Measurements from ENCODE around the gene ERN1. TPM values are rescaled to one million over a fixed set of nuclear protein-coding genes. Genes with fewer than 3 reads are reported as not detected.
"Not testable (repeated sequence)": the region's sequence is repeated elsewhere in the genome, so short reads cannot be mapped to it uniquely, and the experiment has no call there.

ERN1 gene
- total RNA-seq, 2 experiments from 2014 or later, result 13.0 to 17.9 TPM

GRCh38 chr17:64007838-64008282 is 122.1 kb downstream of the ERN1 start:
- H3K27me3 Mint-ChIP-seq (ENCODE audit: low read depth), result no peaks in the 10 kb centered on the region
- no peaks in the 10 kb centered on the region for H3K9me3 Mint-ChIP-seq (ENCODE audit: insufficient read depth)
- ATAC-seq, result no peak
- H3K36me3 Mint-ChIP-seq (ENCODE audit: low read depth), result peaks cover 36% of the 10 kb centered on the region
- H3K4me1 Mint-ChIP-seq (ENCODE audit: low read depth), result peaks cover 32% of the 10 kb centered on the region
- DNase-seq, result no peak
- ChIA-PET CTCF (interaction anchor here (1.7 kb wide), 1 partner anchor 18 kb away, joined by 7 read pairs; no protein-coding TSS in a partner anchor), POLR2A (no interaction called here)
- H3K27ac Mint-ChIP-seq, result no peak overlapping the region
- no peak overlapping the region for H3K4me3 Mint-ChIP-seq

GRCh38 chr17:64007089-64007837 is 122.7 kb downstream of the ERN1 start:
- peaks cover 32% of the 10 kb centered on the region for H3K4me1 Mint-ChIP-seq (ENCODE audit: low read depth)
- H3K27me3 Mint-ChIP-seq (ENCODE audit: low read depth); H3K4me3 Mint-ChIP-seq; DNase-seq; H3K9me3 Mint-ChIP-seq (ENCODE audit: insufficient read depth); H3K27ac Mint-ChIP-seq; ATAC-seq: not testable (repeated sequence)
- ChIA-PET POLR2A (interaction anchor here (0.6 to 1.0 kb wide), 2 partner anchors 14 to 31 kb away, joined by 3 read pairs; no protein-coding TSS in a partner anchor), CTCF (interaction anchor here (1.3 to 1.7 kb wide), 2 partner anchors 10 to 19 kb away, joined by 3 to 7 read pairs; no protein-coding TSS in a partner anchor)
- peaks cover 36% of the 10 kb centered on the region for H3K36me3 Mint-ChIP-seq (ENCODE audit: low read depth)

GRCh38 chr17:64006361-64007088 is 123.4 kb downstream of the ERN1 start:
- Mint-ChIP-seq H3K27ac (no peak overlapping the region), H3K27me3 (ENCODE audit: low read depth) (no peaks in the 10 kb centered on the region), H3K36me3 (ENCODE audit: low read depth) (peaks cover 31% of the 10 kb centered on the region), H3K4me3 (no peak overlapping the region), H3K4me1 (ENCODE audit: low read depth) (peaks cover 28% of the 10 kb centered on the region), H3K9me3 (ENCODE audit: insufficient read depth) (no peaks in the 10 kb centered on the region)
- DNase-seq (no peak), ATAC-seq (no peak)
- POLR2A ChIA-PET, result interaction anchor here (0.6 to 1.0 kb wide), 3 partner anchors 10 to 30 kb away, joined by 3 read pairs; no protein-coding TSS in a partner anchor
- CTCF ChIA-PET, result interaction anchor here (1.2 to 1.7 kb wide), 3 partner anchors 10 to 22 kb away, joined by 3 to 7 read pairs (median 5); no protein-coding TSS in a partner anchor

GRCh38 chr17:64005734-64006167 is 124.2 kb downstream of the ERN1 start:
- Mint-ChIP-seq H3K36me3 (ENCODE audit: low read depth) (peaks cover 28% of the 10 kb centered on the region), H3K9me3 (ENCODE audit: insufficient read depth) (no peaks in the 10 kb centered on the region), H3K27ac (peak overlapping the region; percentile 36), H3K4me3 (no peak overlapping the region), H3K27me3 (ENCODE audit: low read depth) (no peaks in the 10 kb centered on the region), H3K4me1 (ENCODE audit: low read depth) (peaks cover 28% of the 10 kb centered on the region)
- ATAC-seq (no peak), DNase-seq (no peak)
- ChIA-PET POLR2A (interaction anchor here (0.8 to 0.9 kb wide), 2 partner anchors 11 to 14 kb away, joined by 3 to 4 read pairs; no protein-coding TSS in a partner anchor), CTCF (interaction anchor here (0.9 to 1.3 kb wide), 4 partner anchors 11 to 23 kb away, joined by 3 to 5 read pairs (median 4); no protein-coding TSS in a partner anchor)

GRCh38 chr17:64004903-64005733 is 124.8 kb downstream of the ERN1 start:
- H3K9me3 Mint-ChIP-seq (ENCODE audit: insufficient read depth), result no peaks in the 10 kb centered on the region
- H3K27me3 Mint-ChIP-seq (ENCODE audit: low read depth), result no peaks in the 10 kb centered on the region
- ChIA-PET POLR2A (interaction anchor here (0.7 to 0.9 kb wide), 2 partner anchors 15 to 16 kb away, joined by 3 to 4 read pairs; no protein-coding TSS in a partner anchor), CTCF (interaction anchor here (0.9 to 1.4 kb wide), 4 partner anchors 14 to 85 kb away, joined by 3 to 5 read pairs (median 4); no protein-coding TSS in a partner anchor)
- H3K4me3 Mint-ChIP-seq, result no peak overlapping the region
- H3K36me3 Mint-ChIP-seq (ENCODE audit: low read depth), result peaks cover 23% of the 10 kb centered on the region
- H3K27ac Mint-ChIP-seq, result peak overlapping the region; percentile 36
- peaks cover 28% of the 10 kb centered on the region for H3K4me1 Mint-ChIP-seq (ENCODE audit: low read depth)
- DNase-seq (no peak), ATAC-seq (no peak)

- no peak overlapping the region for H3K4me3 Mint-ChIP-seq
- H3K27ac Mint-ChIP-seq, result no peak overlapping the region
- POLR2A ChIA-PET, result no interaction called here
- peaks cover 26% of the 10 kb centered on the region for H3K4me1 Mint-ChIP-seq (ENCODE audit: low read depth)
- ATAC-seq (no peak), DNase-seq (no peak)
- no peaks in the 10 kb centered on the region for H3K27me3 Mint-ChIP-seq (ENCODE audit: low read depth)
- CTCF ChIA-PET, result interaction anchor here (1.4 kb wide), 1 partner anchor 85 kb away, joined by 3 read pairs; no protein-coding TSS in a partner anchor
- no peaks in the 10 kb centered on the region for H3K9me3 Mint-ChIP-seq (ENCODE audit: insufficient read depth)
- peaks cover 19% of the 10 kb centered on the region for H3K36me3 Mint-ChIP-seq (ENCODE audit: low read depth)
Observed at GRCh38 chr17:64004218-64004770, 125.7 kb downstream of the ERN1 start.

- H3K27ac Mint-ChIP-seq, result no peak overlapping the region
- POLR2A ChIA-PET, result no interaction called here
- ATAC-seq (no peak), DNase-seq (no peak)
- CTCF ChIA-PET, result no interaction called here
- no peak overlapping the region for H3K4me3 Mint-ChIP-seq
- peaks cover 30% of the 10 kb centered on the region for H3K4me1 Mint-ChIP-seq (ENCODE audit: low read depth)
- no peaks in the 10 kb centered on the region for H3K27me3 Mint-ChIP-seq (ENCODE audit: low read depth)
- H3K9me3 Mint-ChIP-seq (ENCODE audit: insufficient read depth), result no peaks in the 10 kb centered on the region
- H3K36me3 Mint-ChIP-seq (ENCODE audit: low read depth), result peaks cover 19% of the 10 kb centered on the region
Observed at GRCh38 chr17:64003526-64004121, 126.3 kb downstream of the ERN1 start.

- Mint-ChIP-seq H3K4me3 (no peak overlapping the region), H3K9me3 (ENCODE audit: insufficient read depth) (no peaks in the 10 kb centered on the region), H3K27me3 (ENCODE audit: low read depth) (no peaks in the 10 kb centered on the region), H3K4me1 (ENCODE audit: low read depth) (peaks cover 30% of the 10 kb centered on the region), H3K36me3 (ENCODE audit: low read depth) (peaks cover 19% of the 10 kb centered on the region), H3K27ac (no peak overlapping the region)
- ATAC-seq, result no peak
- POLR2A ChIA-PET, result no interaction called here
- no peak for DNase-seq
- CTCF ChIA-PET, result interaction anchor here (1.6 kb wide), 1 partner anchor 23 kb away, joined by 3 read pairs; no protein-coding TSS in a partner anchor
Observed at GRCh38 chr17:64002658-64003525, 127.1 kb downstream of the ERN1 start.

- ATAC-seq (no peak), DNase-seq (no peak)
- H3K36me3 Mint-ChIP-seq (ENCODE audit: low read depth), result peaks cover 19% of the 10 kb centered on the region
- H3K27me3 Mint-ChIP-seq (ENCODE audit: low read depth), result peaks cover 3% of the 10 kb centered on the region
- ChIA-PET CTCF (interaction anchor here (1.6 kb wide), 1 partner anchor 24 kb away, joined by 3 read pairs; no protein-coding TSS in a partner anchor), POLR2A (interaction anchor here (1.1 to 1.2 kb wide), 2 partner anchors 18 to 144 kb away, joined by 3 to 4 read pairs; partner anchors contain the start of gene ICAM2)
- peaks cover 34% of the 10 kb centered on the region for H3K4me1 Mint-ChIP-seq (ENCODE audit: low read depth)
- H3K9me3 Mint-ChIP-seq (ENCODE audit: insufficient read depth), result no peaks in the 10 kb centered on the region
- no peak overlapping the region for H3K4me3 Mint-ChIP-seq
- H3K27ac Mint-ChIP-seq, result no peak overlapping the region
Observed at GRCh38 chr17:64001763-64002529, 128.0 kb downstream of the ERN1 start.

All from activated CD8-positive, alpha-beta T cell treated with anti-CD3 and anti-CD28 coated beads, Interleukin-2, amount 10 ng/mL, durations not matched to agents 7 days and 5 days (primary cell).